HepG2 (cell line): ENCODE results near the gene ACP7. TPM values are rescaled to one million over a fixed set of nuclear protein-coding genes. Genes with fewer than 3 reads are reported as not detected.

Experiments used
- ATAC-seq: fragments of 200-7000 bp; cut with Tn5 transposase; 3 replicates; pipeline ENCODE4 v1.9.1; 2020; ENCODE audit warnings: mild to moderate bottlenecking, moderate library complexity
- BruUV-seq: library from RNA; stranded (reverse); fragments of 400-500 nt; replicated peaks from 2 replicates; lab custom pipeline; 2021; lab: Mats Ljungman, UMichigan
- CTCF ChIA-PET: fragments of 300-600 bp; formaldehyde crosslinking; extraction: SDS; loops from one replicate; lab custom pipeline; 2021; ENCODE audit warnings: low total read pairs, inconsistent platforms, low intra/inter-chr PET ratio; lab: Yijun Ruan, JAX
- POLR2A ChIA-PET: fragments of 350-600 bp; sonication (Branson Sonifier 250); formaldehyde crosslinking; loops from one replicate; lab custom pipeline; 2020; ENCODE audit warnings: antibody characterized with exemption, inconsistent platforms; lab: Yijun Ruan, JAX
- DNase-seq: peaks from one replicate; pipeline ENCODE4 v3.0.0-alpha.2; 2015; ENCODE audit warnings: low spot score
- FAIRE-seq: peaks from 3 replicates; lab custom pipeline; 2011; peaks lifted over from hg19 to GRCh38; lab: Jason Lieb, UNC
- H2AFZ ChIP-seq: one replicate; pipeline ENCODE4 v1.6.1; 2011; ENCODE audit warnings: low read length, inconsistent platforms
- H3K27ac ChIP-seq: fragments of 300-600 bp; 3 replicates; pipeline ENCODE4 v1.8.0; 2011; ENCODE audit warnings: mixed run types, mild to moderate bottlenecking, mixed read lengths, low read length, inconsistent platforms; ENCODE audit not compliant: insufficient read depth; ENCODE audit errors: extremely low read length
- H3K27me3 ChIP-seq, 2 experiments: fragments of 200-600 bp in 1 of 2; 2 replicates in 1 of 2; 3 replicates in 1 of 2; pipeline versions ENCODE4 v1.6.0 to v1.8.0; 2011; ENCODE audit warnings: low read length in 2 of 2, mild to moderate bottlenecking in 2 of 2, moderate library complexity in 2 of 2, inconsistent platforms in 1 of 2; ENCODE audit not compliant: insufficient read depth in 2 of 2, control insufficient read depth in 1 of 2
- H3K36me3 ChIP-seq, 2 experiments: fragments of 200-600 bp in 1 of 2; replicated peaks in 1 of 2; 2 replicates in 1 of 2; 3 replicates in 1 of 2; pipeline versions ENCODE4 v1.5.1 to v1.8.0; 2011; ENCODE audit warnings: low read length in 2 of 2, inconsistent platforms in 1 of 2; ENCODE audit not compliant: insufficient read depth in 2 of 2, control insufficient read depth in 1 of 2
- H3K4me1 ChIP-seq: 2 replicates; pipeline ENCODE4 v1.5.1; 2012; ENCODE audit warnings: low read length, inconsistent platforms; ENCODE audit not compliant: insufficient read depth
- H3K4me2 ChIP-seq: 2 replicates; pipeline ENCODE4 v1.6.0; 2011; ENCODE audit warnings: low read depth, low read length, inconsistent platforms
- H3K4me3 ChIP-seq, 3 experiments: fragments of 200-600 bp in 1 of 3; sonication (generic), shearing (Covaris generic) in 1 of 3; replicated peaks in 1 of 3; 2 replicates each; pipeline ENCODE4 v1.5.1; 2011 to 2016; ENCODE audit warnings: low read length in 3 of 3, inconsistent platforms in 2 of 3, low read depth in 2 of 3, mild to moderate bottlenecking in 2 of 3, control low read depth in 1 of 3, mixed read lengths in 1 of 3; ENCODE audit not compliant: insufficient read depth in 1 of 3
- H3K79me2 ChIP-seq: one replicate; pipeline ENCODE4 v1.6.1; 2011; ENCODE audit warnings: low read length, inconsistent platforms; ENCODE audit not compliant: insufficient read depth
- H3K9ac ChIP-seq: 2 replicates; pipeline ENCODE4 v1.6.0; 2011; ENCODE audit warnings: mild to moderate bottlenecking, low read depth, low read length, inconsistent platforms; ENCODE audit not compliant: insufficient read depth
- H3K9me3 ChIP-seq: 2 replicates; pipeline ENCODE4 v1.5.1; 2012; ENCODE audit warnings: mild to moderate bottlenecking, low read length
- H4K20me1 ChIP-seq: 2 replicates; pipeline ENCODE4 v1.6.0; 2011; ENCODE audit warnings: inconsistent platforms, mild to moderate bottlenecking, low read length, moderate library complexity; ENCODE audit not compliant: insufficient read depth
- ATF7 ChIP-seq, 2 experiments: fragments of 450-650 bp in 1 of 2; sonication (generic) in 1 of 2; formaldehyde crosslinking in 1 of 2; IDR thresholded peaks; 2 replicates each; pipeline versions ENCODE4 v1.4.0 to v1.6.1; 2016 to 2020; ENCODE audit warnings: antibody characterized with exemption in 1 of 2, mild to moderate bottlenecking in 1 of 2, missing genetic modification reagents in 1 of 2
- CREB1 ChIP-seq, 2 experiments: fragments of 450-650 bp in 1 of 2; IDR thresholded peaks; 2 replicates each; pipeline ENCODE4 v1.6.1; 2016 to 2017; ENCODE audit warnings: control low read depth in 1 of 2, mild to moderate bottlenecking in 1 of 2, missing compliant biosample characterization in 1 of 2, missing genetic modification characterization in 1 of 2
- DMAP1 ChIP-seq: IDR thresholded peaks from 2 replicates; pipeline ENCODE4 v1.6.1; 2016
- FOXM1 ChIP-seq: sonication (generic); formaldehyde crosslinking; IDR thresholded peaks from 2 replicates; pipeline ENCODE4 v1.5.0; 2020; ENCODE audit warnings: missing genetic modification reagents
- HDAC6 ChIP-seq: fragments of 200-600 bp; sonication (generic); IDR thresholded peaks from 2 replicates; pipeline ENCODE4 v1.7.0; 2017; ENCODE audit warnings: mild to moderate bottlenecking, antibody characterized with exemption, low read length, low read depth
- HMG20A ChIP-seq: IDR thresholded peaks from 2 replicates; pipeline ENCODE4 v1.6.1; 2016; ENCODE audit warnings: borderline replicate concordance
- MIER3 ChIP-seq: IDR thresholded peaks from 2 replicates; pipeline ENCODE4 v1.6.1; 2016; ENCODE audit warnings: missing compliant biosample characterization, borderline replicate concordance
- PHF20 ChIP-seq: sonication (generic); formaldehyde crosslinking; IDR thresholded peaks from 2 replicates; pipeline ENCODE4 v1.5.0; 2020; ENCODE audit warnings: mild to moderate bottlenecking, missing genetic modification reagents
- SMC3 ChIP-seq: IDR thresholded peaks from 2 replicates; pipeline ENCODE4 v1.6.1; 2011; ENCODE audit warnings: low read length, improper control_type of control experiment
- ZNF614 ChIP-seq: IDR thresholded peaks from 2 replicates; pipeline ENCODE4 v1.6.1; 2018; ENCODE audit warnings: missing biosample characterization, missing genetic modification reagents, inconsistent platforms, borderline replicate concordance
- WGBS: methylation state at CpG from one replicate; pipeline ENCODE4 v1.1.6; 2017; ENCODE audit warnings: low lambda C conversion rate; 5-methylcytosine and 5-hydroxymethylcytosine counted together
- in situ Hi-C: cut with HindIII; loops from 2 replicates; pipeline ENCODE4 v1.10.0; 2017; ENCODE audit warnings: low pct_unique_long_range_greater_than_20kb; ENCODE audit not compliant: extremely low pct_ligation_motif_present
- intact Hi-C: fragments of 100-400 bp; cut with micrococcal nuclease; formaldehyde crosslinking; loops from one replicate; pipeline ENCODE4 v1.10.0; 2022; ENCODE audit not compliant: unreplicated experiment
- polyA plus RNA-seq, 8 experiments: library from polyadenylated mRNA; depleted of rRNA in 3 of 8; stranded (reverse) in 7 of 8; unstranded in 1 of 8; fragments of >200 nt; fragmentation: Illumina TruSeq in 4 of 8; extraction: Trizol in 4 of 8; gene quantifications; 2 replicates each; pipeline versions ENCODE4 v1.2.1 to v1.2.3, GENCODE V29; 2011 to 2016; ENCODE audit warnings: low read depth in 4 of 8, missing spikeins in 1 of 8, mixed read lengths in 1 of 8; ENCODE audit not compliant: insufficient read depth in 1 of 8
- total RNA-seq, 5 experiments: library from RNA; depleted of rRNA; stranded (reverse); fragments of >200 nt; fragmentation: Illumina TruSeq; extraction: Trizol; gene quantifications; 2 replicates each; pipeline ENCODE4 v1.2.3, GENCODE V29; 2016; ENCODE audit warnings: low read depth in 1 of 5
- TF ChIP-seq, protein P1 (sequence below): sonication (generic); formaldehyde crosslinking; conservative IDR thresholded peaks from 2 replicates; pipeline ENCODE4 v1.8.0; 2022; ENCODE audit warnings: low read depth, missing genetic modification reagents
- TF ChIP-seq, protein P2 (sequence below): sonication (generic); formaldehyde crosslinking; IDR thresholded peaks from 2 replicates; pipeline ENCODE4 v1.5.0; 2020; ENCODE audit warnings: mild to moderate bottlenecking, missing genetic modification reagents

ACP7 gene
- total and polyA plus RNA-seq, 2 of the 13 experiments (the other 11 are each of a cell fraction or from before 2014, with no cell fraction given), result not detected

DNA sequence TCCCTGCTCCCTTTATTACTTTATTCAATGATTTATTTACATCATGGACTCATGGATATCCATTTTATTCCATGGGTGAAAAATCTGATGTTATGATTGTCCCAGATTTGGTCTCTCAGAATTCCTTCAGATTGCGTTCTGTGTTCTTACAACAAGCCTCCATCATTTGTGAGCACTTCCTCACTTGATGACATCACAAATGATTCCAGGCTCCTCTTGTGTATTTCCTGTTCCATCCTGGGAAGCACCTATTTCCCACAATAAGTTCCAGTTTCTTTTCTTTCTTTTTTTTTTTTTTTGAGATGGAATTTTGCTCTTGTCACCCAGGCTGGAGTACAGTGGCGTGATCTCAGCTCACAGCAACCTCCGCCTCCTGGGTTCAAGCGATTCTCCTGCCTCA is 6.7 kb downstream of the ACP7 start:
- 84% methylated on average over 4 of the region's 4 CpGs for WGBS
- intact Hi-C loops, result no loop called here
- FAIRE-seq, result no peak

More for the DNA sequence above, 6.7 kb downstream of the ACP7 start:
- in situ Hi-C loops, result no loop called here
- no peaks in the 10 kb centered on the region for H3K9me3 ChIP-seq
- peaks cover 14% of the 10 kb centered on the region; the same call in 1 of the 2 replicates for H3K4me1 ChIP-seq
- H3K4me3 ChIP-seq, result no peak overlapping the region
- BruUV-seq, result no TSS peak
- no peak overlapping the region for H3K27ac ChIP-seq
- no peak for DNase-seq
- ChIA-PET POLR2A (no interaction called here), CTCF (no interaction called here)
- no peak overlapping the region for H3K4me2 ChIP-seq
- H3K9ac ChIP-seq, result no peak overlapping the region
- no peaks in the 10 kb centered on the region for H3K79me2 ChIP-seq
- ATAC-seq, result no peak
- no peaks in the 10 kb centered on the region for H4K20me1 ChIP-seq
- H3K27me3 ChIP-seq, result no peaks in the 10 kb centered on the region
- H2AFZ ChIP-seq, result no peak overlapping the region
- no peak for TF ChIP-seq SMC3
- TF ChIP-seq, protein P1, sequence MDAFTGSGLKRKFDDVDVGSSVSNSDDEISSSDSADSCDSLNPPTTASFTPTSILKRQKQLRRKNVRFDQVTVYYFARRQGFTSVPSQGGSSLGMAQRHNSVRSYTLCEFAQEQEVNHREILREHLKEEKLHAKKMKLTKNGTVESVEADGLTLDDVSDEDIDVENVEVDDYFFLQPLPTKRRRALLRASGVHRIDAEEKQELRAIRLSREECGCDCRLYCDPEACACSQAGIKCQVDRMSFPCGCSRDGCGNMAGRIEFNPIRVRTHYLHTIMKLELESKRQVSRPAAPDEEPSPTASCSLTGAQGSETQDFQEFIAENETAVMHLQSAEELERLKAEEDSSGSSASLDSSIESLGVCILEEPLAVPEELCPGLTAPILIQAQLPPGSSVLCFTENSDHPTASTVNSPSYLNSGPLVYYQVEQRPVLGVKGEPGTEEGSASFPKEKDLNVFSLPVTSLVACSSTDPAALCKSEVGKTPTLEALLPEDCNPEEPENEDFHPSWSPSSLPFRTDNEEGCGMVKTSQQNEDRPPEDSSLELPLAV (CRISPR knock-in tag), result no peak
- TF ChIP-seq ZNF614 (CRISPR knock-in tag), result no peak
- no peak for TF ChIP-seq MIER3
- no peak for TF ChIP-seq HMG20A (CRISPR knock-in tag)
- TF ChIP-seq ATF7 (IDR thresholded peaks at IDR 0.05), result 0 out of 2 replicates have a peak, but pooled peaks have one; percentile 19
- TF ChIP-seq ATF7 (CRISPR knock-in tag; IDR thresholded peaks at IDR 0.05), result no peak
- no peak for TF ChIP-seq PHF20 (CRISPR knock-in tag)
- TF ChIP-seq CREB1 (IDR thresholded peaks at IDR 0.05), result peak; percentile 50; the same call in 1 of the 2 replicates
- no peak for TF ChIP-seq CREB1 (CRISPR knock-in tag; IDR thresholded peaks at IDR 0.05)
- TF ChIP-seq DMAP1 (CRISPR knock-in tag), result no peak
- TF ChIP-seq HDAC6, result no peak
- TF ChIP-seq, protein P2, sequence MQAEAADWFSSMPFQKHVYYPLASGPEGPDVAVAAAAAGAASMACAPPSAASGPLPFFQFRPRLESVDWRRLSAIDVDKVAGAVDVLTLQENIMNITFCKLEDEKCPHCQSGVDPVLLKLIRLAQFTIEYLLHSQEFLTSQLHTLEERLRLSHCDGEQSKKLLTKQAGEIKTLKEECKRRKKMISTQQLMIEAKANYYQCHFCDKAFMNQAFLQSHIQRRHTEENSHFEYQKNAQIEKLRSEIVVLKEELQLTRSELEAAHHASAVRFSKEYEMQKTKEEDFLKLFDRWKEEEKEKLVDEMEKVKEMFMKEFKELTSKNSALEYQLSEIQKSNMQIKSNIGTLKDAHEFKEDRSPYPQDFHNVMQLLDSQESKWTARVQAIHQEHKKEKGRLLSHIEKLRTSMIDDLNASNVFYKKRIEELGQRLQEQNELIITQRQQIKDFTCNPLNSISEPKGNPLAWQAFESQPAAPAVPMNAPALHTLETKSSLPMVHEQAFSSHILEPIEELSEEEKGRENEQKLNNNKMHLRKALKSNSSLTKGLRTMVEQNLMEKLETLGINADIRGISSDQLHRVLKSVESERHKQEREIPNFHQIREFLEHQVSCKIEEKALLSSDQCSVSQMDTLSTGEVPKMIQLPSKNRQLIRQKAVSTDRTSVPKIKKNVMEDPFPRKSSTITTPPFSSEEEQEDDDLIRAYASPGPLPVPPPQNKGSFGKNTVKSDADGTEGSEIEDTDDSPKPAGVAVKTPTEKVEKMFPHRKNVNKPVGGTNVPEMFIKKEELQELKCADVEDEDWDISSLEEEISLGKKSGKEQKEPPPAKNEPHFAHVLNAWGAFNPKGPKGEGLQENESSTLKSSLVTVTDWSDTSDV (CRISPR knock-in tag), result no peak
- no peak for TF ChIP-seq FOXM1 (CRISPR knock-in tag)
- H3K36me3 ChIP-seq, result no peaks in the 10 kb centered on the region
